ENCODE data around the gene ZFAND2B. TPM values are rescaled to one million over a fixed set of nuclear protein-coding genes. Genes with fewer than 3 reads are reported as not detected.

The ZFAND2B gene
- total RNA-seq, 1 experiment from 2014 or later: 16.4 TPM

DNA sequence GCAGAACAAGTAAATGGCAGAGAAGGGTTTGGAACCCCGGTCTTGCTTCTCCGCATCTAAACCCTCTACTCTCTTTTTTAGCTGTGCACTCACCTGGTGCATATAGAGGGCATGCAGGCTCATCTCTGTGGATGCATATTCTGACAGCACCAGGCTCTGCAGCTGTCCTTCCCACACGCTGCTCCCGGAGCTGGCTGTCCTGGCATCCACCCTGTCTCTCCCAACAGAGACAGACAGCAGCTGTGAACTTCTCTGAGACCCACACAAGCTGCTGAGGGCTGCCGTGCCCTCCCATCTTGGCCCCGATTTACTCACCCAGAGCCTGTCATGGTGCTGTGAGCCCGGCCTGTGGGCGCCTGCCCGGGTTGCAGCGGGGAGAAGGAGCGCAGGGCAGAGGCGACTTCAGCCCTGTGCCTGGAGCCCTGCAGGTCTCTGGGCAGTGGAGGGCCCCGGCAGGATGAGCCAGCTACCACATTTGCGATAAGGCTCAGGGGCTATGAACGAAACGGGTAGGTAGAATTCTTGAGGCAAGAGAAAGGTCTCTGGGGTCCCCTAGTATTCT, 15.5 kb downstream of the ZFAND2B start:
- H3K27me3 ChIP-seq (ENCODE audit: insufficient read depth, low read length): no peaks in the 10 kb centered on the region
- H3K23ac ChIP-seq (ENCODE audit: insufficient read length, low read depth, low read length): no peak overlapping the region
- H3K4ac ChIP-seq (ENCODE audit: low read depth, low read length): no peak overlapping the region
- no peak overlapping the region for H3K4me3 Mint-ChIP-seq
- H3K79me2 ChIP-seq (ENCODE audit: insufficient read depth, low read length): no peaks in the 10 kb centered on the region
- H4K91ac ChIP-seq (ENCODE audit: insufficient read length, low read depth, low read length): no peak overlapping the region
- no CpG with 5 or more reads among the region's 16 CpGs for WGBS (ENCODE audit: extremely low coverage, insufficient read length, low lambda C conversion rate)
- H3K14ac ChIP-seq (ENCODE audit: insufficient read depth, low read length): no peak overlapping the region
- H2BK120ac ChIP-seq (ENCODE audit: low read depth, low read length, poor library complexity, severe bottlenecking): no peak overlapping the region
- H4K5ac ChIP-seq (ENCODE audit: insufficient read length, low read depth, low read length): no peak overlapping the region
- H3K9ac ChIP-seq (ENCODE audit: extremely low read depth, insufficient read length, low read length): no peak overlapping the region
- H3K4me2 ChIP-seq (ENCODE audit: insufficient read depth, insufficient read length, low read length): no peak overlapping the region
- H2BK15ac ChIP-seq (ENCODE audit: low read depth, low read length): no peak overlapping the region
- H3K23me2 ChIP-seq (ENCODE audit: insufficient read length, low read depth, low read length, poor library complexity, severe bottlenecking): peaks cover 7% of the 10 kb centered on the region
- no peak overlapping the region for H2BK5ac ChIP-seq (ENCODE audit: insufficient read length, low read length)
- TF ChIP-seq, protein P1, sequence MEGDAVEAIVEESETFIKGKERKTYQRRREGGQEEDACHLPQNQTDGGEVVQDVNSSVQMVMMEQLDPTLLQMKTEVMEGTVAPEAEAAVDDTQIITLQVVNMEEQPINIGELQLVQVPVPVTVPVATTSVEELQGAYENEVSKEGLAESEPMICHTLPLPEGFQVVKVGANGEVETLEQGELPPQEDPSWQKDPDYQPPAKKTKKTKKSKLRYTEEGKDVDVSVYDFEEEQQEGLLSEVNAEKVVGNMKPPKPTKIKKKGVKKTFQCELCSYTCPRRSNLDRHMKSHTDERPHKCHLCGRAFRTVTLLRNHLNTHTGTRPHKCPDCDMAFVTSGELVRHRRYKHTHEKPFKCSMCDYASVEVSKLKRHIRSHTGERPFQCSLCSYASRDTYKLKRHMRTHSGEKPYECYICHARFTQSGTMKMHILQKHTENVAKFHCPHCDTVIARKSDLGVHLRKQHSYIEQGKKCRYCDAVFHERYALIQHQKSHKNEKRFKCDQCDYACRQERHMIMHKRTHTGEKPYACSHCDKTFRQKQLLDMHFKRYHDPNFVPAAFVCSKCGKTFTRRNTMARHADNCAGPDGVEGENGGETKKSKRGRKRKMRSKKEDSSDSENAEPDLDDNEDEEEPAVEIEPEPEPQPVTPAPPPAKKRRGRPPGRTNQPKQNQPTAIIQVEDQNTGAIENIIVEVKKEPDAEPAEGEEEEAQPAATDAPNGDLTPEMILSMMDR (conservative IDR thresholded peaks at IDR 0.05): no peak
- H3K4me1 ChIP-seq (ENCODE audit: insufficient read depth, low read length): no peaks in the 10 kb centered on the region
- H2AK5ac ChIP-seq (ENCODE audit: insufficient read length, low read length): no peak overlapping the region
- H3K9me3 Mint-ChIP-seq: no peaks in the 10 kb centered on the region
- no peak overlapping the region for H2BK20ac ChIP-seq (ENCODE audit: low read depth, low read length, poor library complexity, severe bottlenecking)
- H4K8ac ChIP-seq (replicated peaks; ENCODE audit: insufficient read length, low read depth, low read length): no peak overlapping the region
- no peaks in the 10 kb centered on the region for H3K9me3 ChIP-seq (ENCODE audit: control insufficient read depth, low read depth, low read length)
- H3K27me3 Mint-ChIP-seq (ENCODE audit: low read depth): peaks cover 3% of the 10 kb centered on the region; the same call in 1 of the 2 replicates
- H3K27ac Mint-ChIP-seq: no peak overlapping the region
- no peak overlapping the region for H3K56ac ChIP-seq (ENCODE audit: insufficient read length, low read depth, low read length)
- no peaks in the 10 kb centered on the region for H3K79me1 ChIP-seq (ENCODE audit: insufficient read depth, low read depth, low read length, poor library complexity, severe bottlenecking)
- H3K18ac ChIP-seq (ENCODE audit: insufficient read length, low read depth, low read length): no peak overlapping the region
- H3K27ac ChIP-seq (ENCODE audit: insufficient read length, low read depth, low read length): no peak overlapping the region
- H4K20me1 ChIP-seq (ENCODE audit: control insufficient read depth, insufficient read depth, insufficient read length): no peaks in the 10 kb centered on the region
- H2AFZ ChIP-seq (ENCODE audit: low read length): no peak overlapping the region
- DNase-seq: no peak
- H2BK12ac ChIP-seq (ENCODE audit: insufficient read length, low read depth, low read length): no peak overlapping the region
- peaks cover 31 to 64% (median 63%) of the 10 kb centered on the region in 3 experiments for H3K36me3 Mint-ChIP-seq (ENCODE audit: insufficient read depth in 1 of 3, low read depth in 3 of 3)
- H3T11ph ChIP-seq (ENCODE audit: low read length): no peak overlapping the region
- H3K4me1 Mint-ChIP-seq: peaks cover 13% of the 10 kb centered on the region in 2 experiments
